ENCODE measurements around the gene TMEM176A. TPM values are rescaled to one million over a fixed set of nuclear protein-coding genes. Genes with fewer than 3 reads are reported as not detected.

Gene TMEM176A
- total and polyA plus RNA-seq, 2 donors (not counting 1 experiment from before 2014, with no cell fraction given) = 0.12 to 14.2 TPM

- Histone ChIP-seq H3K4me2 (ENCODE audit: extremely low read depth, insufficient read depth, low read length) (no peak overlapping the region), H3K4me1 (ENCODE audit: control insufficient read depth, extremely low read depth, insufficient read depth, low read length) (no peaks in the 10 kb centered on the region), H3K27ac (ENCODE audit: insufficient read depth, low read length) (no peak overlapping the region), H3K79me2 (ENCODE audit: control insufficient read depth, insufficient read depth, low read length) (no peaks in the 10 kb centered on the region), H3K4me3 (replicated peaks in 1 of 4; ENCODE audit: control extremely low read depth in 1 of 4, insufficient read depth in 1 of 4, low read depth in 3 of 4, low read length in 4 of 4) (no peak overlapping the region), H3K36me3 (ENCODE audit: control insufficient read depth, insufficient read depth, low read length) (no peaks in the 10 kb centered on the region), H3K9ac (ENCODE audit: insufficient read depth, low read length) (no peak overlapping the region), H4K20me1 (ENCODE audit: control insufficient read depth, extremely low read depth, insufficient read depth, low read length) (no peaks in the 10 kb centered on the region), H3K9me3 (ENCODE audit: control insufficient read depth, insufficient read depth, low read depth, low read length) (no peaks in the 10 kb centered on the region), H3K27me3 (ENCODE audit: control insufficient read depth, insufficient read depth, low read length) (no peaks in the 10 kb centered on the region), H2AFZ (ENCODE audit: low read length) (no peak overlapping the region)
- DNase-seq (ENCODE audit: low read depth in 2 of 2) = no peak
- TF ChIP-seq EZH2 (IDR thresholded peaks at IDR 0.05; ENCODE audit: low read length, missing control alignments) = no peak
- TF ChIP-seq, protein P1, sequence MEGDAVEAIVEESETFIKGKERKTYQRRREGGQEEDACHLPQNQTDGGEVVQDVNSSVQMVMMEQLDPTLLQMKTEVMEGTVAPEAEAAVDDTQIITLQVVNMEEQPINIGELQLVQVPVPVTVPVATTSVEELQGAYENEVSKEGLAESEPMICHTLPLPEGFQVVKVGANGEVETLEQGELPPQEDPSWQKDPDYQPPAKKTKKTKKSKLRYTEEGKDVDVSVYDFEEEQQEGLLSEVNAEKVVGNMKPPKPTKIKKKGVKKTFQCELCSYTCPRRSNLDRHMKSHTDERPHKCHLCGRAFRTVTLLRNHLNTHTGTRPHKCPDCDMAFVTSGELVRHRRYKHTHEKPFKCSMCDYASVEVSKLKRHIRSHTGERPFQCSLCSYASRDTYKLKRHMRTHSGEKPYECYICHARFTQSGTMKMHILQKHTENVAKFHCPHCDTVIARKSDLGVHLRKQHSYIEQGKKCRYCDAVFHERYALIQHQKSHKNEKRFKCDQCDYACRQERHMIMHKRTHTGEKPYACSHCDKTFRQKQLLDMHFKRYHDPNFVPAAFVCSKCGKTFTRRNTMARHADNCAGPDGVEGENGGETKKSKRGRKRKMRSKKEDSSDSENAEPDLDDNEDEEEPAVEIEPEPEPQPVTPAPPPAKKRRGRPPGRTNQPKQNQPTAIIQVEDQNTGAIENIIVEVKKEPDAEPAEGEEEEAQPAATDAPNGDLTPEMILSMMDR (conservative IDR thresholded peaks at IDR 0.05 in 1 of 2, IDR thresholded peaks at IDR 0.05 in 1 of 2; ENCODE audit: low read depth in 1 of 2, low read length in 2 of 2) = no peak
Measured at GRCh38 chr7:150835019-150835418, 34.5 kb downstream of the TMEM176A start.

GRCh38 chr7:150835702-150836280, 35.2 kb downstream of the TMEM176A start:
- no peak for DNase-seq (ENCODE audit: low read depth in 2 of 2)
- Histone ChIP-seq H3K4me3 (replicated peaks in 1 of 4; ENCODE audit: control extremely low read depth in 1 of 4, insufficient read depth in 1 of 4, low read depth in 3 of 4, low read length in 4 of 4) (no peak overlapping the region), H3K4me2 (ENCODE audit: extremely low read depth, insufficient read depth, low read length) (no peak overlapping the region), H3K27me3 (ENCODE audit: control insufficient read depth, insufficient read depth, low read length) (no peaks in the 10 kb centered on the region), H3K36me3 (ENCODE audit: control insufficient read depth, insufficient read depth, low read length) (no peaks in the 10 kb centered on the region), H3K27ac (ENCODE audit: insufficient read depth, low read length) (no peak overlapping the region), H3K9me3 (ENCODE audit: control insufficient read depth, insufficient read depth, low read depth, low read length) (no peaks in the 10 kb centered on the region), H2AFZ (ENCODE audit: low read length) (no peak overlapping the region), H4K20me1 (ENCODE audit: control insufficient read depth, extremely low read depth, insufficient read depth, low read length) (no peaks in the 10 kb centered on the region), H3K9ac (ENCODE audit: insufficient read depth, low read length) (no peak overlapping the region), H3K79me2 (ENCODE audit: control insufficient read depth, insufficient read depth, low read length) (no peaks in the 10 kb centered on the region), H3K4me1 (ENCODE audit: control insufficient read depth, extremely low read depth, insufficient read depth, low read length) (no peaks in the 10 kb centered on the region)
- TF ChIP-seq, protein P1 (conservative IDR thresholded peaks at IDR 0.05 in 1 of 2, IDR thresholded peaks at IDR 0.05 in 1 of 2; ENCODE audit: low read depth in 1 of 2, low read length in 2 of 2) = no peak
- no peak for TF ChIP-seq EZH2 (IDR thresholded peaks at IDR 0.05; ENCODE audit: low read length, missing control alignments)

- no peak overlapping the region for H3K4me2 ChIP-seq (ENCODE audit: extremely low read depth, insufficient read depth, low read length)
- H2AFZ ChIP-seq (ENCODE audit: low read length) = no peak overlapping the region
- DNase-seq (ENCODE audit: low read depth in 2 of 2) = no peak
- H3K9ac ChIP-seq (ENCODE audit: insufficient read depth, low read length) = no peak overlapping the region
- no peak for TF ChIP-seq EZH2 (IDR thresholded peaks at IDR 0.05; ENCODE audit: low read length, missing control alignments)
- TF ChIP-seq, protein P1 (conservative IDR thresholded peaks at IDR 0.05 in 1 of 2, IDR thresholded peaks at IDR 0.05 in 1 of 2; ENCODE audit: low read depth in 1 of 2, low read length in 2 of 2) = no peak
- H3K4me3 ChIP-seq (replicated peaks in 1 of 4; ENCODE audit: control extremely low read depth in 1 of 4, insufficient read depth in 1 of 4, low read depth in 3 of 4, low read length in 4 of 4) = no peak overlapping the region
- H4K20me1 ChIP-seq (ENCODE audit: control insufficient read depth, extremely low read depth, insufficient read depth, low read length) = no peaks in the 10 kb centered on the region
- no peaks in the 10 kb centered on the region for H3K36me3 ChIP-seq (ENCODE audit: control insufficient read depth, insufficient read depth, low read length)
- no peaks in the 10 kb centered on the region for H3K79me2 ChIP-seq (ENCODE audit: control insufficient read depth, insufficient read depth, low read length)
- H3K9me3 ChIP-seq (ENCODE audit: control insufficient read depth, insufficient read depth, low read depth, low read length) = no peaks in the 10 kb centered on the region
- no peaks in the 10 kb centered on the region for H3K4me1 ChIP-seq (ENCODE audit: control insufficient read depth, extremely low read depth, insufficient read depth, low read length)
- no peaks in the 10 kb centered on the region for H3K27me3 ChIP-seq (ENCODE audit: control insufficient read depth, insufficient read depth, low read length)
- no peak overlapping the region for H3K27ac ChIP-seq (ENCODE audit: insufficient read depth, low read length)
Measured at GRCh38 chr7:150838965-150839650, 38.5 kb downstream of the TMEM176A start.
